NB4 (cell line): Measurements from ENCODE around the gene WDR5.

Experiments
- POLR2A ChIP-seq: IDR thresholded peaks from 2 replicates; pipeline ENCODE4 v1.6.1; 2011; ENCODE audit warnings: mild to moderate bottlenecking; ENCODE audit not compliant: insufficient read length; ENCODE audit errors: extremely low read depth
- TF ChIP-seq, protein P1 (sequence below): IDR thresholded peaks from one replicate; pipeline ENCODE4 v1.5.1; 2012; ENCODE audit warnings: low read depth, low read length

DNA sequence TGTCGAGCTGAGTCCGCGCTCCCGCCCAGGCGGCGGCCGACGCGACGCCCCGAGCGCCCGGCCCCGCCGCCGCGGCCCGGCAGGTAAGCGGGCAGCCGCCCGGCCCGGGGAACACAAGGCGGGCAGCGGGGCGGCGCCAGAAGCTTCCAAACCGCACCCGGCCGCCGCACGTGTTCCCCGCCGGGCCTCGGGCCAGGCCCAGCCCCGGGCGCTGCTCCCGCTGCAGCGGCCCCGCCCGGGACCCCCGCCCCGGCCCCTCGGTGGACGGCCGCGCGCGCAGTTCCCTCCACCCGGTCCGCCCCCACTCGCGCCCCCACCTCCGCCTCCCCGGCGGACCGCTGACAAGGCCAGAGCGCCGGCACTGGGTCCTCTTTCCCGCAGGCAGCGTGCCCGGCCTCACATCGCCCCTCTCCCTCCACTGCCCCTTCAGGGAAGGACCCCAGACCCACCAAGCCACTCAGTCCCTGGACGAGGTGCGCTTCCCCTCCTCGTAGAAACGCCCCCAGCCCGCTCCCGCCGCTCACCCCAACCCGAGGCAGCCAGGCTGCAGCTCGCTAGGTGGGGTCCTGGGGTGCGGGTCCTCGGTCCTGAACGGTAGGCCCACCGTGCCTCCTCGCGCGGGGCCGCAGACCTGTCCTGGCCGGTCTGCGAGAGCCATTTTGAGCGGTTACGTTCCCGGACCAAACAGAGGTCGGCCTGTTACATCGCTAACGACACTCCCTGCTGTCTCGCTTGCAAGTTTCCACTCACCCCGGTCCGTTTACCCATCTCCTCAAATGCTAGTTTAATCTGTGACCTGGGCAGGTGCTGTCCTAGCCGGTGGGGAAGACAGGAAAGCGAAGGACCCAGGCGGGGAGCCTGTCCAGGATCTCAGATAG is 475 bp downstream of the WDR5 start:
- TF ChIP-seq POLR2A: no peak
- TF ChIP-seq, protein P1, sequence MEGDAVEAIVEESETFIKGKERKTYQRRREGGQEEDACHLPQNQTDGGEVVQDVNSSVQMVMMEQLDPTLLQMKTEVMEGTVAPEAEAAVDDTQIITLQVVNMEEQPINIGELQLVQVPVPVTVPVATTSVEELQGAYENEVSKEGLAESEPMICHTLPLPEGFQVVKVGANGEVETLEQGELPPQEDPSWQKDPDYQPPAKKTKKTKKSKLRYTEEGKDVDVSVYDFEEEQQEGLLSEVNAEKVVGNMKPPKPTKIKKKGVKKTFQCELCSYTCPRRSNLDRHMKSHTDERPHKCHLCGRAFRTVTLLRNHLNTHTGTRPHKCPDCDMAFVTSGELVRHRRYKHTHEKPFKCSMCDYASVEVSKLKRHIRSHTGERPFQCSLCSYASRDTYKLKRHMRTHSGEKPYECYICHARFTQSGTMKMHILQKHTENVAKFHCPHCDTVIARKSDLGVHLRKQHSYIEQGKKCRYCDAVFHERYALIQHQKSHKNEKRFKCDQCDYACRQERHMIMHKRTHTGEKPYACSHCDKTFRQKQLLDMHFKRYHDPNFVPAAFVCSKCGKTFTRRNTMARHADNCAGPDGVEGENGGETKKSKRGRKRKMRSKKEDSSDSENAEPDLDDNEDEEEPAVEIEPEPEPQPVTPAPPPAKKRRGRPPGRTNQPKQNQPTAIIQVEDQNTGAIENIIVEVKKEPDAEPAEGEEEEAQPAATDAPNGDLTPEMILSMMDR: no peak
